Measurements from ENCODE around the gene PDIA6. TPM values are rescaled to one million over a fixed set of nuclear protein-coding genes. Genes with fewer than 3 reads are reported as not detected.

Gene PDIA6
- total RNA-seq, 1 donor from 2014 or later, result 406 TPM

DNA sequence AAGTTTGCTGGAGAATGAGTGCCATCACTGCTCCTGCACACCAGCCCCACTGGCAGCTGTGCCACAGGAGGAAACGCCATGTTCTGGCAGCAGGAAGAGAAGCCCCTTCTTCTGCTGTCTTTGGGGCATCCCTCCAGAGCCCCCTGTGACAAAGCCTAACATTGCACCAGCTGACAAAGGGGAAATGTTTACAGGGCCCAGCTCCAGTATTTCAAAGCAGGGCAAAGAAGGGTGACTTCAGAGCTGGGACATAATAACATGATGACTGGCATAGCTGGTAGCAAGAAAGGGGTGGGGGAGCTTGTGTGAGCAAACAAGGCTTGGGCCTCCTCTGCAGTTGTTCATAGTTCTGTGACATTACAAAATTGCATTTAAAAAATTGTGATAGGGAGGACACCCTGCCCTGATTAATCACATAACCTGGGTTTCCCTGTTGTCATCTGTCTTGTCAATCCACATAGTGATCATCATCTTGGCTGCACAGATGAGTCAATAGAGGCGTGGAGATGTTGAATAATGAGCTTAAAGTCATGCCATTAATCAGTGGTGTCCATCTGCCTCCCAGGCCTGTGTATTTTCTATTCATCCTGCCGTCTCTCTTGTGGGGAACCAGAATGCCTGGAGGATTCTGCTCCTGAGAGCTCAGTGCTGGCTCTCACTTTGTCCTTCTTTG is 29.1 kb upstream of the PDIA6 start:
- no peak for DNase-seq (ENCODE audit: low read depth)
- TF ChIP-seq, protein P1, sequence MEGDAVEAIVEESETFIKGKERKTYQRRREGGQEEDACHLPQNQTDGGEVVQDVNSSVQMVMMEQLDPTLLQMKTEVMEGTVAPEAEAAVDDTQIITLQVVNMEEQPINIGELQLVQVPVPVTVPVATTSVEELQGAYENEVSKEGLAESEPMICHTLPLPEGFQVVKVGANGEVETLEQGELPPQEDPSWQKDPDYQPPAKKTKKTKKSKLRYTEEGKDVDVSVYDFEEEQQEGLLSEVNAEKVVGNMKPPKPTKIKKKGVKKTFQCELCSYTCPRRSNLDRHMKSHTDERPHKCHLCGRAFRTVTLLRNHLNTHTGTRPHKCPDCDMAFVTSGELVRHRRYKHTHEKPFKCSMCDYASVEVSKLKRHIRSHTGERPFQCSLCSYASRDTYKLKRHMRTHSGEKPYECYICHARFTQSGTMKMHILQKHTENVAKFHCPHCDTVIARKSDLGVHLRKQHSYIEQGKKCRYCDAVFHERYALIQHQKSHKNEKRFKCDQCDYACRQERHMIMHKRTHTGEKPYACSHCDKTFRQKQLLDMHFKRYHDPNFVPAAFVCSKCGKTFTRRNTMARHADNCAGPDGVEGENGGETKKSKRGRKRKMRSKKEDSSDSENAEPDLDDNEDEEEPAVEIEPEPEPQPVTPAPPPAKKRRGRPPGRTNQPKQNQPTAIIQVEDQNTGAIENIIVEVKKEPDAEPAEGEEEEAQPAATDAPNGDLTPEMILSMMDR (conservative IDR thresholded peaks at IDR 0.05; ENCODE audit: low read depth, low read length), result no peak
- no peak overlapping the region for H3K4me3 ChIP-seq (ENCODE audit: low read depth, low read length)

DNA sequence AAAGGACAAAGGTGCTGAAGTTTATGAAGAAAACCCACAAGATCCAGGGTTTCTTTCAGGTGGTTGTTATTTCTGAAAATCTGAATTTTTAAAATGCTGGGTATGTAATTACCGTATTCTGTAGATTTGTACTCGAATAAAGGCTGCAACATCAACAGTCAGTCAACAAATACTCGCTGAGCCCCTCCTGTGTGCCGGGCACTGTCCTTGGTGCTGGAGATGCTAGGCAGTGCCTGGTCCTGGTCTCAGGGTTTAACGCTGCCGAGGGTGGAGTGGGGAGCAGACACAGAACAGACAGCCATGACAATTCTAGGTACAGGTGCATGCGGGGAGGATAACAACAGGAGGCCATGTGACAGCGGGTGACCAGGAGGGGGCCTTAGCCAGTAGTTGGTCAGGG is 27.2 kb upstream of the PDIA6 start:
- DNase-seq (ENCODE audit: low read depth), result no peak
- H3K4me3 ChIP-seq (ENCODE audit: low read depth, low read length), result no peak overlapping the region
- TF ChIP-seq, protein P1 (conservative IDR thresholded peaks at IDR 0.05; ENCODE audit: low read depth, low read length), result no peak

DNA sequence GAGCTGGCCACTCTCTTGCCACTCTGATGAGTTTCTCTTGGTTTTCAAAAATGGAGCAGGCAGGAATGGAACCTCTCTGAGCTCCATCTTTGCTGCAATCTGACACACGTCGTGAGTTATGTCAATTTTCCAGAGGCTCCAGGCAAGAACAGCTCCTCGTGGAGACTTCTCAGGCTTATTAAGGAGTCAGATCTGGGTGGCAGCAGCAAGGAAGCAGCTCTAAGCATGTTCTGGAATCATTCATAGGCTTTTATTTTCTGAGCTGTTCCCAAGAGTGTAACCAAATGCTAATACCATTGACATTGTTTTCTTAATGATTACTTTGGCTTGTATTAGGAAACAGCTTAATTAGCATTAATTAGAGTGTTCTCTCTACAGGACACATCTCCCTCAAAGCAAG is 26.1 kb upstream of the PDIA6 start:
- no peak for DNase-seq (ENCODE audit: low read depth)
- TF ChIP-seq, protein P1 (conservative IDR thresholded peaks at IDR 0.05; ENCODE audit: low read depth, low read length), result no peak
- no peak overlapping the region for H3K4me3 ChIP-seq (ENCODE audit: low read depth, low read length)

DNA sequence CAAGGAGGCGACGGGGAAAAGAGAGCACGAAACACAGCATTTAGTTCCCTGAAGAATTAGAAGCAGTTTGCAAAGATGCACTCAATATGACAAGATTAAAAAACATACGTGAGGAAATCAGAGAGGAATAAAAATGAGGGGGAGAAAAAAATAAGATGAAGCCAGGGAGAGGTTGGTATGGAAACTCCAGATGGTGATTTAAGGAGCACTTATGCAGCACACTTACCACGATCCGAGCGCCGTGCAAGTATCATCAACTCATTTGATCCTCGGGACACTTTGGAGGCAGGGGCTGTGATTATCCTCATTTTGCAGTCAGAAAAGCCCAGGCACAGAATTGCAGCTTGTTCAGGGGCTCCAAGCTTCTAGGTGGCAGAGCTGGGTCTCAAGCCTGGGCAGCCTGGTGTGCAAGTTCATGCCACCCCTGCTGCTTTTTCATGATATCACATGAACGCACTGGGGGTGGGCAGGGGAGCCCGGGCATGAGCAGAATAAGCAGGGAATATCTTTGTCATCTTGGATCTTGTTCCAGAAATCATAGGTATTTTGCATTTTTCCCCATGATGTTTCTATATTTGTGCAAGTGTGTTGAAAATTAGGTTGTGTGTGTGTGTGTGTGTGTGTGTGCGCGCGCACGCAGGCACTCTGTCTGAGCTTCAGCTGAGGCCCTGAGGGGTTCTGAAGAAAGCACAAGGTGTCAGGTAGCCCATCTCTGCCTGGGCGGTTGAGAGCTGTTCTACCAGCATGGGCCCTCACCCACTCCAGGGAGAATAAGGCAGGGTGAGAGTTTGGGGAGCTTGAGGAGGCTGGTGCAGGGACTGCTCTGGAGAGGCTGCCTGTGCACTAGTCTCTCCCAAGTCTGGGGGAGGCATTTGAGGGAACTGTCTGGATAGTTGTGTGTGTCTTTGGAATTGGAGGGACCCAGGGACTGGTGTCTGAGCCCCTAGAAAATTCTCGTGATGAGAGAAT is 25.0 kb upstream of the PDIA6 start:
- DNase-seq (ENCODE audit: low read depth), result no peak
- no peak overlapping the region for H3K4me3 ChIP-seq (ENCODE audit: low read depth, low read length)
- TF ChIP-seq, protein P1 (conservative IDR thresholded peaks at IDR 0.05; ENCODE audit: low read depth, low read length), result no peak

DNA sequence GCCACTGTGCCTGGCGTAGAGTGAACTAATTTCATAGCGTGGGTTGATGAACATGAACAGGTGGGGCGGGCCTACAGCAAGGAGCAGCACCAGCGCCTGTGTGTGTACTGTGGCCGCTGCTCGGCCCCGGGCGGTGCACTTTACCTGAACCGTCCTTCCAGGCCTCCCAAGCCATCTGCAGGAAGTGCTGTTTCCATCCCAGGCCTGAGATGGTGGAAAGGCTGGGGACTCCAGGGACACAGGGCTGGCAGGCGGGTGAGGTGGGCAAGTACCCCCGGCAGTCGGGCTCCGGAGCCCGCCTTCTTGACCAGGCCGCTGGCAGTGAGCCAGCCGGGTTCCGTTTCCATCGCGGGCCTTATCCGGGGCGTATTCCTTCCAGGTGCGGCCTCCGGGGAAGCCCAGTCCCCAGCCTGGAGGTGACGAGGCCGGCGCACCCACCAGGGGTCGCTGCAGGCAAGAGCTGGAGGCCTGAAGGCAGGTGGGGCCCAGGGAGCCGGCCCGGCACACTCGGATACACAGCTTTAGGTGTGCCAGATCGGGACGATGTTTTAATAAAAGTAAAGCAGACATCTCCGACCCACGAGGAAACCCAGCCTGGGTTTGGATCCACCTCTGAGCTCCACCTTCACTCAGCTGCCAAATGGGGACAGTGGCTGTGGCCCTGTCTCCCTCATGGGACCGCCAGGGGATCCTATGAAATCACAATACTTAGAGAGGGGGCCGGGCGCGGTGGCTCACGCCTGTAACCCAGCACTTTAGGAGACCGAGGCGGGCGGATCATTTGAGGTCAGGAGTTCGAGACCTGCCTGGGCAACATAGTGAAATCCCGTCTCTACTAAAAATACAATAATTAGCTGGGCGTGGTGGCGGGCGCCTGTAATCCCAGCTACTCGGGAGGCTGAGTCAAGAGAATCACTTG is 22.7 kb upstream of the PDIA6 start:
- H3K4me3 ChIP-seq (ENCODE audit: low read depth, low read length), result no peak overlapping the region
- no peak for DNase-seq (ENCODE audit: low read depth)
- TF ChIP-seq, protein P1 (conservative IDR thresholded peaks at IDR 0.05; ENCODE audit: low read depth, low read length), result peak; percentile 88

DNA sequence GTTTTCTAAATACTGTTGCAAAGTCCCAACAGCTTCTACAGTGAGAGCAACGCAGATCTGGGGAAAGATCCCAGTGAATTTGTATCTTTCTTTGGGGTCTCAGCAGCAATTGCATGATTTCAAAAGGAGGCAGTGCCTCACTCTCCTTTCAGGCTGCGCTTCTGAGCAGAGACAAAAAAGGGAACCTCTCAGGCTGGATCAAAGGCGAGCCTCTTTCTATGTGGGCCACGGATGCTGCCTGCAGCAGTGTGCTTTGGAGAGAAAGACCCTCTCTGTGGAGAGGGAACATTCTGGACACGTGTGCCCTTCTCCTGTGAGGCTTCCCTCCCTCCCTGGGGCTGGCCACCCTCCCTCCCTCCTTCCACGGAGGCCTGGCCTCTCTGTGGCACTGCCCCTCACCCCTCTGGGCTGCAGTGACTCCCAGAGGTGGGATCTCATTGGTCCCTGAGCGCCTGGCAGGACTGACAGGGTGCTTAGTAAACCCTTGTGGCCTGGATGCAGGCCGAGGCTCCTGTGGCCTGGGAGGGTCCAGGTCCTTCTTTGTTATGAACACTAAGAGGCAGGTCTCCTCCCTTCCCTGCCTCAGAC is 21.6 kb upstream of the PDIA6 start:
- DNase-seq (ENCODE audit: low read depth), result no peak
- TF ChIP-seq, protein P1 (conservative IDR thresholded peaks at IDR 0.05; ENCODE audit: low read depth, low read length), result no peak
- no peak overlapping the region for H3K4me3 ChIP-seq (ENCODE audit: low read depth, low read length)
